Fibroblast of villous mesenchyme (primary cell): ENCODE measurements around the gene NUP98. TPM values are rescaled to one million over a fixed set of nuclear protein-coding genes. Genes with fewer than 3 reads are reported as not detected.
"Not testable (repeated sequence)": the region's sequence is repeated elsewhere in the genome, so short reads cannot be mapped to it uniquely, and the experiment has no call there.

Experiments used
- DNase-seq: peaks from one replicate; pipeline ENCODE4 v3.0.0-alpha.2; 2010; ENCODE audit warnings: low read depth
- H3K4me3 ChIP-seq: 2 replicates; pipeline ENCODE4 v1.5.1; 2011; ENCODE audit warnings: low read depth, mild to moderate bottlenecking, low read length
- total RNA-seq: library from RNA; depleted of rRNA; stranded (reverse); fragments of >200 nt; gene quantifications from 2 replicates; pipeline ENCODE4 v1.2.3, GENCODE V29; 2012
- TF ChIP-seq, protein P1 (sequence below): IDR thresholded peaks from 2 replicates; pipeline ENCODE4 v1.5.1; 2012; ENCODE audit warnings: low read depth, mild to moderate bottlenecking, low read length; ENCODE audit not compliant: insufficient read depth

NUP98 gene
- total RNA-seq, 1 donor = 183 TPM

GRCh38 chr11:3662856-3663255, 134.5 kb downstream of the NUP98 start:
- no peak overlapping the region for H3K4me3 ChIP-seq
- TF ChIP-seq, protein P1, sequence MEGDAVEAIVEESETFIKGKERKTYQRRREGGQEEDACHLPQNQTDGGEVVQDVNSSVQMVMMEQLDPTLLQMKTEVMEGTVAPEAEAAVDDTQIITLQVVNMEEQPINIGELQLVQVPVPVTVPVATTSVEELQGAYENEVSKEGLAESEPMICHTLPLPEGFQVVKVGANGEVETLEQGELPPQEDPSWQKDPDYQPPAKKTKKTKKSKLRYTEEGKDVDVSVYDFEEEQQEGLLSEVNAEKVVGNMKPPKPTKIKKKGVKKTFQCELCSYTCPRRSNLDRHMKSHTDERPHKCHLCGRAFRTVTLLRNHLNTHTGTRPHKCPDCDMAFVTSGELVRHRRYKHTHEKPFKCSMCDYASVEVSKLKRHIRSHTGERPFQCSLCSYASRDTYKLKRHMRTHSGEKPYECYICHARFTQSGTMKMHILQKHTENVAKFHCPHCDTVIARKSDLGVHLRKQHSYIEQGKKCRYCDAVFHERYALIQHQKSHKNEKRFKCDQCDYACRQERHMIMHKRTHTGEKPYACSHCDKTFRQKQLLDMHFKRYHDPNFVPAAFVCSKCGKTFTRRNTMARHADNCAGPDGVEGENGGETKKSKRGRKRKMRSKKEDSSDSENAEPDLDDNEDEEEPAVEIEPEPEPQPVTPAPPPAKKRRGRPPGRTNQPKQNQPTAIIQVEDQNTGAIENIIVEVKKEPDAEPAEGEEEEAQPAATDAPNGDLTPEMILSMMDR = no peak
- no peak for DNase-seq

DNA sequence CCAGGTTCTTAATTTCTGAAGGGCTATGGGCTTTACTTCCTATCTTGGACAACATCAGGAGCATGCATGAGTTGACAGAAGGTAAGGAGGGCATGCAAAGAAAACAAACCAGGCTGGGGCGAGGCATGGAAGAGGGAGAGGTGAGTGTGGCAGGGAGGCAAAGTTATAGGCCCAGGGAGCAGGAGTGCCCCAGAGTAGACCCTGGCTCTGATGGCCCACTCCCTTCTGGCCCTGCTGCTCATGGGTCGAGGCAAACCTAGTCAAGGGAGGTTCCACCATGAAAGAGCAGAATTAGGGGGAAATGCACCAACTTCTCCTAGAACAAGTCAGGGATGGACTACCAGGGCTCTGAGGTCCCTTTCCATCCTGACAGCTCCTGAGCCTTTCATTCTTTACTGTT, 136.4 kb downstream of the NUP98 start:
- no peak for DNase-seq
- TF ChIP-seq, protein P1 = no peak
- no peak overlapping the region for H3K4me3 ChIP-seq

DNA sequence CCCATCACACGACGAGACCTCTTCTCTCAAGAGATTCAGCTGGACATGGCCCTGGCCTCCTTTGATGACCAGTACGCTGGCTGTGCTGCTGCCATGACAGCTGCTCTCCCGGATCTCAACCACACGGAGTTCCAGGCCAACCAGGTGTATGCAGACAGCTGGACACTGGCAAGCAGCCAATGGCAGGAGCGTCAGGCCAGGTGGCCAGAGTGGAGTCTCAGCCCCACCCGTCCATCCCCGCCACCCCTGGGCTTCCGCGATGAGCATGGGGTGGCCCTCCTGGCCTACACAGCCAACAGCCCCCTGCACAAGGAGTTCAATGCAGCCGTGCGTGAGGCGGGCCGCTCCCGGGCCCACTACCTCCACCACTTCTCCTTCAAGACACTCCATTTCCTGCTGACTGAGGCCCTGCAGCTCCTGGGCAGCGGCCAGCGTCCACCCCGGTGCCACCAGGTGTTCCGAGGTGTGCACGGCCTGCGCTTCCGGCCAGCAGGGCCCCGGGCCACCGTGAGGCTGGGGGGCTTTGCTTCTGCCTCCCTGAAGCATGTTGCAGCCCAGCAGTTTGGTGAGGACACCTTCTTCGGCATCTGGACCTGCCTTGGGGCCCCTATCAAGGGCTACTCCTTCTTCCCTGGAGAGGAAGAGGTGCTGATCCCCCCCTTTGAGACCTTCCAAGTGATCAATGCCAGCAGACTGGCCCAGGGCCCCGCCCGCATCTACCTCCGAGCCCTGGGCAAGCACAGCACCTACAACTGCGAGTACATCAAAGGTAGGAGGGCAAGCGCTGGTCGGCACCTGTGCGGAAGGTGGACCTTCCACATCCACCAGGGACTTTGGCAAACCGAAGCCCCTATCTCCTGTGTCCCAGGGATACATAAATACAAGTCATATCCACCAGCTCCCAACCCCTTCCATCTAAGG, 137.5 kb downstream of the NUP98 start:
- H3K4me3 ChIP-seq = no peak overlapping the region
- no peak for DNase-seq
- TF ChIP-seq, protein P1 = no peak

DNA sequence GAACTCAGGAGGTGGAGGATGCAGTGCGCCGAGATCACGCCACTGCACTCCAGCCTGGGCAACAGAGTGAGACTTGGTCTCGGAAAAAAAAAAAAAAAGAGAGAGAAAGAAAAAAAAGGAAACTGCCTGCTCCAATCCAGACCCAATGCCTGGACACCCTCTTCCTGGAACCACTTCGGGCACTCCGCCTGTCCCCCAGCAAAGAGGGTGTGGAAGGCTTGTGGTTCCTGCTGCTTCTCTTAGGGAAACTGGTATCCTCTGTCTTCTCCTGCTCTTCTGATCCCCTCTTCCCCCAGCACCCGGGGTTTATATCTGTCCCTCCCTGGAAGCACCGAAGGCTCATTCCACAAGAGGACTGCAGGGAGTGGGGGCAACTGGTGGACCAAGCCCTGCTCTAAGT, 139.1 kb downstream of the NUP98 start:
- TF ChIP-seq, protein P1 = no peak
- no peak for DNase-seq

DNA sequence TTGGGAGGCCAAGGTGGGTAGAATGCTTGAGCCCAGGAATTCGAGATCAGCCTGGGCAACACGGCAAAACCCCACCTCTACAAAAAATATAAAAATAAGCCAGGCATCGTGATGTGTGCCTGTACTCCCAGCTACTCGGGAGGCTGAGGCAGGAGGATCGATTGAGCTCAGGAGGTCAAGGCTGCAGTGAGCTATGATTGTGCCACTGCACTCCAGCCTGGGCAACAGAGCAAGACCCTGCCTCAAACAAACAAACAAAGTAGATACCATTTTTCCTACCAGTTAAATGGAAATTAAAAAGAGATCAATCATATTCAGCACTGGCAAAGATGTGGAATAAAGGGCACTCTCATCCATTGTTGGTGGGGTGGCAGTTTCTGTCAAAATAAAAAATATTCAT, 140.0 kb downstream of the NUP98 start:
- not testable (repeated sequence) for H3K4me3 ChIP-seq, DNase-seq

More for the DNA sequence above, 139.1 kb downstream of the NUP98 start:
- H3K4me3 ChIP-seq = no peak overlapping the region

GRCh38 chr11:3655547-3655946, 141.8 kb downstream of the NUP98 start:
- H3K4me3 ChIP-seq = no peak overlapping the region
- TF ChIP-seq, protein P1 = no peak
- no peak for DNase-seq

DNA sequence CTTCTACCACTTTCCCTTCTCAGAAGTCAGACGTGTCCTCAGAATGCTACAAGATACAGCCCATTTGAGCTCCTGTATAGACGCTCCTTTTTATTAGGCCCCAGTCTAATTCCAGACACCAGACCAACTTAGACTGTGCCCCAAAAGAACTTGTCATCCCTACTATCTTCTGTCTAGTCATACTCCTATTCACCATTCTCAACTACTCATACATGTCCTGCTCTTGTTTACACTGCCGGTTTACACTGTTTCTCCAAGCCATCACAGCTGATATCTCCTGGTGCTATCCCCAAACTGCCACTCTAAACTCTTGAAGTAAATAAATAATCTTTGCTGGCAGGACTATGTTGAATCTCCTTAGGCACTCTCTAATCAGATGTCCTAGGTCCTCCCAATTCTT, 144.8 kb downstream of the NUP98 start:
- DNase-seq, H3K4me3 ChIP-seq: not testable (repeated sequence)

DNA sequence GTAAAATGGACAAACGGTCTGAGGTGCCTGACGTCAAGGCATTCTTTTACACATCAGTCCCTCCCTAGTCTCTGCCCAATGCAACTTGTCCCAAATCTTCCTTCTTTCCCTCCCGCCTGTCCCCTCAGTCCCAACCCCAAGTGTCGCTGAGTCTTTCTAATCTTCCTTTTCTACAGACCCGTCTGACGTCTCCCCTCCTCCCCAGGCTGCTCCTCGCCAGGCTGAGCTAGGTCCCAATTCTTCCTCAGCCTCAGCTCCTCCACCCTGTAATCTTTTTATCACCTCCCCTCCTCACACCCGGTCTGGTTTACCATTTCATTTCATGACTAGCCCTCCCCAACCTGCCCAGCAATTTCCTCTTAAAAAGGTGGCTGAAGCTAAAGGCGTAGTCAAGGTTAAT, 148.0 kb downstream of the NUP98 start:
- DNase-seq = not testable (repeated sequence)

GRCh38 chr11:3648843-3649242, 148.5 kb downstream of the NUP98 start:
- not testable (repeated sequence) for DNase-seq, H3K4me3 ChIP-seq

More for the DNA sequence above, 148.0 kb downstream of the NUP98 start:
- H3K4me3 ChIP-seq = not testable (repeated sequence)
